EL (cell line): Measurements from ENCODE around the gene ARHGEF28.

Experiments used
- DNase-seq: peaks from one replicate; pipeline ENCODE4 v3.0.0-alpha.2; 2016

The ARHGEF28 gene

GRCh38 chr5:73693573-73694061, 67.6 kb downstream of the ARHGEF28 start:
- peak; percentile 42 for DNase-seq

- no peak for DNase-seq
Observed at GRCh38 chr5:73694089-73694488, 68.1 kb downstream of the ARHGEF28 start.

- no peak for DNase-seq
Observed at GRCh38 chr5:73698011-73698410, 72.0 kb downstream of the ARHGEF28 start.

GRCh38 chr5:73701566-73701965, 75.6 kb downstream of the ARHGEF28 start:
- DNase-seq, result peak; percentile 56

DNA sequence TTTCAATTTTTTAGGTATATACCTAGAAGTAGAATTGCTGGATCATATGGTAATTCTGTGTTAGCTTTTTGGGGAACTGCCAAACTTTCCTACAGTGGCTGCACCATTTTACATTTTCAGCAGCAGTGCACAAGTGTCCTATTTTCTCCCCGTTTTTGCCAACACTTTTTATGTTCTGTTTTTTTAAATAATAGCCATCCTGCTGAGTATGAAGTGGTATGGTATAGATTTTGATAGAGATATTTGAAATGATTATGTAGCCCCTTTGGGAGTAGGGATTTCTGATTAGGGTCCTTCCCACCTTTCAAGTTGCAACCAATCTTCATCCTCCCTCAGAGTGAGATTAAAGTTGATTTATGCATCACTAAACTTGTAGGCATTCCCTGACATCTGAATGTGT, 76.5 kb downstream of the ARHGEF28 start:
- no peak for DNase-seq

DNA sequence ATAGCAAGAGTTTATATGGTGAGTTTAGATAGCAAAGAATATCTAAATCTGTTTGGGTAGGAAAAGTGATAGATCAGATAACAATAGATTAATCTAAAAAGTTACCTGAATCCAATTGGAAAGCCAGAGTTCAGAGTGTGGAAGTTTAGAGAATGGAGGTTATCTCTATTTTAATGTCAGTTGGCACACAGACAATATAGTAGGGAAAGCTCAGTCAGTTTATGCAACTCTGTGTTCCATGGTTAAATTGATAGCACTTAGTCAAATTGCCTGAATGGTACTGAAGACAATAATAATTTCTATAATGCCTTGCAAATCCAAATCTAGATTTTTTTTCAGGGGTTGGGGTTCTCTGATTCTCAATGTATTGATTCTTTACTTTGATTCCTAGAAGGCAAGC, 77.0 kb downstream of the ARHGEF28 start:
- DNase-seq, result no peak

DNA sequence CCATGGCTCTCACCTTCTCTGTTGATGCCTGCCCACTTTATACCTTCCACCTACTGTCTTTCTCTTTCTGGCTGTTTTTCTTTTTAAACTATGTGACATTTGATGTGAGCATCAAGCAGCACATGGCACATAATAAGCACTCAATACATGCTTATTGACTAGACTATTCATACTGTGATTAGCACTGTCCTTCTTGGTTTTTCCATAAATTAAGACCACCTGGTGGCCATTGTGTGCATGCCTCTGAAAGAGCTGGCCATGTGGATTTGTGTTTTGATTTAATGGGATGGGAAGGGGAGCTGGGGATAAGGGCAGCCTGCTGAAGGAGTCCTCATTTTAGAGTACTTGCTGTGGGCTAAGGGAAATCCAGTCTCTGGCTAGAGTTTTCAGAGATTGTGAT, 79.4 kb downstream of the ARHGEF28 start:
- DNase-seq, result no peak

DNA sequence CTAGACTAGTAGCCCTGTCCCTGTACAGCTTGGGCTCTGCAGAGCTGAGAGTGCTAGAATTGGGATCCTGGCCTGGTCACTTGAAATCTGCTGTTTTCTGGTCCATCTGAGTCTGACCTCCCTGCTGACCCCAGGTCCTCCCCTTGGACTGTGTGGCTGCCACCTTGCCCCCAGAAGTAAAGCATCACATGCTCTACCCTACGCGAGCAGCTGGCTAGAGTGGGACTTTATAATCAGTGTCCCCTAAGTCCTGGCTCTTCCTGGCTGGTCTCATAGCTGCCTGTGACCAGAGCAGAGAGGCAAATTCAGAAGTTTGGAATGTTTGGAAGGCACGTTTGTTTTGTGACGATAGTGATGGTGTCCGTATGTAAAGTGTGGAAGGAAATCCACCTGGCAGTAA, 81.0 kb downstream of the ARHGEF28 start:
- peak; percentile 47 for DNase-seq

DNA sequence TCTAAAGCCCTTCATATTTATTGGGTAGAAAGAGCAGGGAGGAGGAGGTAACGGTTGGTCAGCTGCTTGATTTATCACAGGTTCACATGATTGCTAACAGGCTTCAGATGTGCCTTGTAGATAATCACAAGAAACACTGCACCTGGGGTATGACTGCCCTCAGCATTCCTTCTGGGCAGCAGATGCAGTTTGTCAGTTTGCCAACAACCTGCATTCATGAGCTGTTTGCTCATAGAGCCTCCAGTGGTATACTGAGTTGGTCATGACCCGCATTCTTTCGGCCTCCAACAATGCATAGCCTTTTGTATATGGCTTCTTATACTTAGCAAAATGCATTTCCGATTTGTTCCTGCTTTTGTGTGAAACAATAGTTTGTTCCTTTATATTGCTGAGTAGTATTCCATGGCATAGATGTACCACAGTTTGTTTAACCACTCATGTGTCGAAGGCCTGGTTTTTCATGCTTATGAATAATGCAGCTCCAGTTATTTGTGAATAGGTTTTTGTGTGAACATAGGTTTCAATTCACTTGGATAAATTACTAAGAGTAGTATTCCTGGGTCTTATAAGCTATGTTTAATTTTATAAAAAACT, 83.6 kb downstream of the ARHGEF28 start:
- peak; percentile 76 for DNase-seq

- no peak for DNase-seq
Observed at GRCh38 chr5:73716284-73716808, 90.3 kb downstream of the ARHGEF28 start.

- no peak for DNase-seq
Observed at GRCh38 chr5:73718762-73719161, 92.8 kb downstream of the ARHGEF28 start.

DNA sequence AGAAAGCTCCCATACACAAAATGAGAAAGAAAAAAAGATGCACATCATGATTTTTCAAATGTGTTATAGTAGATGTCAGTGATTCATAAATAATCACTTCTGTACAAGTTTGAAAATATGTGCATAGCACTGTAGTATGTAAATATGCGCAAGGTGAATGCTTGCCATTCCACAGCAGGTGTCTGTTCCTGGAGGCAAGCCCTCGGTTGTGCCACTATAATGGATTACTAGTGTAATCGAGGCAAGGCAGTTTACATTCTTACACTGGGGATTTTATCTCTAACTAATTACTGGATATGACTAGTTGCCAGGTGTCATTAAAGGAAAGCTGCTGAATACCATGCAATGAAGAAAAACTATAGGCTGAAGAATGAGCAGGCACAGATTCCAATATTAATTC, 93.6 kb downstream of the ARHGEF28 start:
- no peak for DNase-seq

DNA sequence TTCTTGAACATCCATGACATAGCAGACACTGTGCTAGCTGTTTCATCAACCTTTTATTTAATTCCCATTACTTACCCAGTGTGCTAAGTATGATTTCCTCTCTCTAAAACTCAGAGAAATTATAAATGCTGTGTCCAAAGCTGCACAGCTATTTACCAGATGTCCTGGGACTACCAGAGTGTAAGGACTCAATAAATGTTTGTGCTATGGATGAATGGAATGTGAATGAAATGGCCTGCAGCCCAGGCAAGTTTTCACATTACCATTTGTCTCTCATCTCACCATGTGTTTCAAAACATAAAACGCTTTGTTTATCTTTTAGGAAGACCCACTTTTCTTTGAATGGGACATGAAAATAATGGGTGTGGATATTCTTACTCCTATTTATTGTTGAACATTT, 96.2 kb downstream of the ARHGEF28 start:
- peak; percentile 22 for DNase-seq

DNA sequence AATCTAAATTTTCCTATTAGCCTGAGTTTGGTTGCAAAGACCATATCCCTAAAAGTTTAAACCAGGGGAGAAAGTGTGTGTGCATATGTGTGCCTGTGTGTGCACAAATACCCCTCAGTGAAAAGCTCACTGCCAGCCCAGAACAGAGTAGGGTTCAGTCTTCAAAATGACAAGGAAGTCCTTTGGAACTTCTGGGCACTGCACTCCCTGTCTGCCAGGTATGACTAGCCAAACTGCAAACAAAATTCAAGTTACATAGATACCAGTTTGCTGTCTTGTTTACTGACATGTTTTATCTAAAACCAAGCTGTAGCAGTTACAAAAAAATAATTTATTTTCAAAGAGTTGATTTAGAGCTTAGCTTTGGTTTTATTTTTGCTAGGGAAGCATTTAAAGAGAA, 100.1 kb downstream of the ARHGEF28 start:
- no peak for DNase-seq

GRCh38 chr5:73726606-73727231, 100.7 kb downstream of the ARHGEF28 start:
- DNase-seq, result no peak

DNA sequence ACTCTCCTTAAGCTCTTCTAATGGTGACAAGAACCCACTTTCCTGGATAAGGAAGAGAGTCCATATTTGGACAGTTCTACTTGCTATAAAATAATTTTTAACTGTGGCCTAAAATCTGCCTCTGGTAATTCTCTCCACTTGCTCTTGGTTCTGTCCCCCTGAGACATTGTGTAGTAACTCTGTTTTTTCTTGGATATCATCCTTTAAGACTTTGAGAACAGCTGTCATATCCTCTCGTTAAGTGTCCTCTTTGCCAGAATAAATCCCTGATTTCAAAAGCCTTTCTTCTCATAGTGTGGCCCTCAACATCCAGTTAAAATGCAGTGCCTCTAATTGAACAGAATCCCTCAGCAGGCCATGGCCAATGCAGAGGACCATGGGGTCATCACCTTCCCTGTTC, 101.5 kb downstream of the ARHGEF28 start:
- DNase-seq, result no peak

GRCh38 chr5:73728493-73729273, 102.7 kb downstream of the ARHGEF28 start:
- DNase-seq, result no peak

GRCh38 chr5:73729329-73729728, 103.3 kb downstream of the ARHGEF28 start:
- peak; percentile 9 for DNase-seq

DNA sequence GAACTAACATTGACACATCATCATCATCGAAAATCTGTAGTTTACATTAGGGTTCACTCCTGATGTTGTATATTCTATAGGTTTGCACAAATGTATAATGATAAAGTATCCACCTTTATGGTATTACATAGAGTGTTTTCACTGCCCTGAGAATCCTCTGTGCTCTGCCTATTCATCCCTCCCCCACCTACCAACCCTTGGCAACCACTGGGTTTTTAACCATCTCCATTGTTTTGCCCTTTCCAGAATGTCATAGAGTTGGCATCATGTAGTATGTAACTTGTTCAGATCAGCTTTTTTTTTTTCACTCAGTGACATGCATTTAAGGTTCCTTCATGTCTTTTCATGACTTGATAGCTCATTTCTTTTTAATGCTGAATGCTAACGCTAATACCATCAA, 106.0 kb downstream of the ARHGEF28 start:
- DNase-seq, result no peak

DNA sequence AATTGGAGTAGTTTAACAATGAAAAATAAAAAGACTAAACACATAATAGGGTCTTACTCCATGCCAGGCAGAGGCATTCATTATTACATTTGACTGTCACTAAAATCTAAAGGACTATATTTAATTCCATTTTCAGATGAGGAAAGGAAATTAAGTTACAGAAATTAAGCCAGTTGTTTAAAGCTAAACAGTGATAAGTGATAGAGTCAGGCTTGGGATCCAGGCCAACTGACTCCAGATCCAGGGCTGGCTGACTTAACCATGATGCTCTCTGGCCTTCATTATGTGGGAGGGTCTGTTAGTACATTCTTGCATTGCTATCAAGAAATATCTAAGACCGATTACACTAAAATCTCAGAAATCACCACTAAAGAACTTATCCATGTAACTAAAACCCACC, 107.2 kb downstream of the ARHGEF28 start:
- no peak for DNase-seq

GRCh38 chr5:73735032-73735734, 109.2 kb downstream of the ARHGEF28 start:
- DNase-seq, result no peak

DNA sequence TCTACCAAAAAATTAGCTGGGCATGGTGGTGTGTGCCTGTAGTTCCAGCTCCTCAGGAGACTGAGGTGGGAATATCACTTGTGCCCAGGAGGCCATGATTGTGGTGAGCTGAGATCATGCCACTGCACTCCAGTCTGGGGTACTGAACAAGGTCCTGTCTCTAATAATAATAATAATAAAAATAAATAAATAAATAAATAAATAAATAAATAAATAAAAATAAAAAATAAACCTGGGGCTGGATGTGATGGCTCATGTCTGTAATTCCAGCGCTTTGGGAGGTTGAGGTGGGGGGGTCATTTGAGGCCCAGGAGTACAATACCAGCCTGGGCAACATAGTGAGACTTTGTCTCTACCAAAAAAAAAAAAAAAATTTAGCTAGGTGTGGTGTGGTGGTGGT, 113.7 kb downstream of the ARHGEF28 start:
- no peak for DNase-seq

DNA sequence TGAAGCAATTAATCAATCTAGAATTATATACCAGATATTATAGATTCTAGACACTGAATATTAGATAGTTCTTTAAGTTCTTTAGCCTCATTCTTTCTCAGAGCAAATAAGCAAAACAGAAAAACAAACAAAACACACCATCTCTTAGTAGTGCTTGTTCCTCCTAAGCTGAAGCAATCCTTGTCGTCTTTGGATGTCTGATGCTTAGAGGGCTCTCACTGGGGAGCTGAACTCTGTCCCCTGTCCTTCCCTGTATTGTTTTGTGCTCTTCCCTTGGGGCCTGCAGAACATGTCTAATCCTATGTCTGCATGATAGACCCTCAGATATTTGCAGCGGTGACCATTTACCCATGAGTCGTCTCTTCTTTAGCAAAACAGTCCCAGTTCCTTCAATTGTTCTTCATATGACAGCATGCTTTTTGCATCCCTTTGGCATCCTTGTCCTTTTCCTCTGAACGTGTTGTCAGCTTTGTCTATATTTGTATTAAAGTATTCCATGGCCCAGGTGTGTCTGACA, 114.3 kb downstream of the ARHGEF28 start:
- no peak for DNase-seq
